Osteocyte (in vitro differentiated cells): ENCODE measurements around the gene PITPNC1. TPM values are rescaled to one million over a fixed set of nuclear protein-coding genes. Genes with fewer than 3 reads are reported as not detected.

Experiments used
- DNase-seq: peaks from one replicate; pipeline ENCODE4 v3.0.0; 2021; ENCODE audit warnings: mixed read lengths; ENCODE audit not compliant: unreplicated experiment; ENCODE audit errors: extremely low spot score
- H3K27ac Mint-ChIP-seq: one replicate; pipeline ENCODE4 v1.8.0; 2021; ENCODE audit warnings: mild to moderate bottlenecking, mixed read lengths; ENCODE audit not compliant: unreplicated experiment
- H3K27me3 Mint-ChIP-seq: one replicate; pipeline ENCODE4 v1.8.0; 2021; ENCODE audit warnings: mixed read lengths; ENCODE audit not compliant: unreplicated experiment
- H3K36me3 Mint-ChIP-seq: one replicate; pipeline ENCODE4 v1.8.0; 2021; ENCODE audit warnings: mixed read lengths; ENCODE audit not compliant: unreplicated experiment
- H3K4me1 Mint-ChIP-seq: one replicate; pipeline ENCODE4 v1.8.0; 2021; ENCODE audit warnings: mixed read lengths; ENCODE audit not compliant: unreplicated experiment
- H3K4me3 Mint-ChIP-seq: one replicate; pipeline ENCODE4 v1.8.0; 2021; ENCODE audit warnings: mild to moderate bottlenecking, moderate library complexity, mixed read lengths; ENCODE audit not compliant: unreplicated experiment
- H3K9me3 Mint-ChIP-seq: one replicate; pipeline ENCODE4 v1.8.0; 2021; ENCODE audit warnings: mixed read lengths; ENCODE audit not compliant: unreplicated experiment
- microRNA-seq: library from miRNA; unstranded; fragments of <30 nt; microRNA quantifications from one replicate; pipeline ENCODE4 v1.1.0, GENCODE V29; 2020; ENCODE audit not compliant: unreplicated experiment
- total RNA-seq: library from RNA; stranded (reverse); gene quantifications from 2 replicates; pipeline ENCODE4 v1.2.1, GENCODE V29; 2021
- TF ChIP-seq, protein P1 (sequence below): fragments of 200-600 bp; sonication (generic); IDR thresholded peaks from 2 replicates; pipeline ENCODE4 v1.5.0; 2021; ENCODE audit warnings: antibody characterized with exemption, mild to moderate bottlenecking, moderate library complexity

PITPNC1 gene
- total RNA-seq, 1 donor from 2014 or later = 18.0 TPM

DNA sequence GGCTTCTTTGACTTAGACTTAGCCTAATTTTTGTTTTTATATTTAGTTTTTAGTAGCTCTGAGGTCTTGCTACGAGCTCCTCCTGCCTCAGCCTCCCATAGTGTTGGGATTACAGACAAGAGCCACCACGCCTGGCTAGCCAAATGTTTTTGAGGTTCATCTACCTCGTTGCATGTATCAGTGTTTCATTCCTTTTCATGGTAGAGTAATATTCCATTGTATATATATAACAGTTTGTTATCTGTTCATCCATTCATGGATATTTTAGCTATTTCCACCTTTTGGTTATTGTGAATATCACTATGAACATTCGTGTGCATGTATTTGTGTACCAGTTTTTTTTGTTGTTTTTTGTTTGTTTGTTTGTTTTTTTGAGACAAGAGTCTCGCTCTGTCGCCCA lies 352.8 kb downstream of the PITPNC1 start:
- H3K9me3 Mint-ChIP-seq = peaks cover 6% of the 10 kb centered on the region
- TF ChIP-seq, protein P1, sequence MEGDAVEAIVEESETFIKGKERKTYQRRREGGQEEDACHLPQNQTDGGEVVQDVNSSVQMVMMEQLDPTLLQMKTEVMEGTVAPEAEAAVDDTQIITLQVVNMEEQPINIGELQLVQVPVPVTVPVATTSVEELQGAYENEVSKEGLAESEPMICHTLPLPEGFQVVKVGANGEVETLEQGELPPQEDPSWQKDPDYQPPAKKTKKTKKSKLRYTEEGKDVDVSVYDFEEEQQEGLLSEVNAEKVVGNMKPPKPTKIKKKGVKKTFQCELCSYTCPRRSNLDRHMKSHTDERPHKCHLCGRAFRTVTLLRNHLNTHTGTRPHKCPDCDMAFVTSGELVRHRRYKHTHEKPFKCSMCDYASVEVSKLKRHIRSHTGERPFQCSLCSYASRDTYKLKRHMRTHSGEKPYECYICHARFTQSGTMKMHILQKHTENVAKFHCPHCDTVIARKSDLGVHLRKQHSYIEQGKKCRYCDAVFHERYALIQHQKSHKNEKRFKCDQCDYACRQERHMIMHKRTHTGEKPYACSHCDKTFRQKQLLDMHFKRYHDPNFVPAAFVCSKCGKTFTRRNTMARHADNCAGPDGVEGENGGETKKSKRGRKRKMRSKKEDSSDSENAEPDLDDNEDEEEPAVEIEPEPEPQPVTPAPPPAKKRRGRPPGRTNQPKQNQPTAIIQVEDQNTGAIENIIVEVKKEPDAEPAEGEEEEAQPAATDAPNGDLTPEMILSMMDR = no peak
- H3K4me1 Mint-ChIP-seq = no peaks in the 10 kb centered on the region
- no peak for DNase-seq
- H3K36me3 Mint-ChIP-seq = peaks cover 66% of the 10 kb centered on the region
- H3K27me3 Mint-ChIP-seq = no peaks in the 10 kb centered on the region
- H3K4me3 Mint-ChIP-seq = no peak overlapping the region
- H3K27ac Mint-ChIP-seq = no peak overlapping the region

DNA sequence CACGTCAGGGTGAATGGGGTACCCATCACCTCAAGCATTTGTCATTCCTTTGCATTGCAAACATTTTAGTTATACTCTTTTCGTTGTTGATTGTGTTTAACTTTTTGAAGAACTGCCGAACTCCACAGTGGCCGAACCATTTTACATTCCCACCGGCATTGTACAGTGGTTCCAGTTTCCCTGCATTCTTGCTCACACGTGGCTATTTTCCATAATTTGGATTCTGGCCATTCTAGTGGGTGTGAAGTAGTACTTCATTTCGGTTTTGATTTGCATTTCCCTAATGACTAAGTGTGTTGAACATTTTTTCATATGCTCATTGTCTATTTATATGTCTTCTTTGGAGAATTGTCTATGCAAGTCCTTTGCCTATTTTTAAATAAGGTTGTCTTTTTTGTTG lies 353.6 kb downstream of the PITPNC1 start:
- Mint-ChIP-seq H3K36me3 (peaks cover 64% of the 10 kb centered on the region), H3K9me3 (peaks cover 6% of the 10 kb centered on the region), H3K27ac (no peak overlapping the region), H3K4me3 (no peak overlapping the region), H3K27me3 (no peaks in the 10 kb centered on the region), H3K4me1 (no peaks in the 10 kb centered on the region)
- DNase-seq = no peak
- TF ChIP-seq, protein P1 = no peak

DNA sequence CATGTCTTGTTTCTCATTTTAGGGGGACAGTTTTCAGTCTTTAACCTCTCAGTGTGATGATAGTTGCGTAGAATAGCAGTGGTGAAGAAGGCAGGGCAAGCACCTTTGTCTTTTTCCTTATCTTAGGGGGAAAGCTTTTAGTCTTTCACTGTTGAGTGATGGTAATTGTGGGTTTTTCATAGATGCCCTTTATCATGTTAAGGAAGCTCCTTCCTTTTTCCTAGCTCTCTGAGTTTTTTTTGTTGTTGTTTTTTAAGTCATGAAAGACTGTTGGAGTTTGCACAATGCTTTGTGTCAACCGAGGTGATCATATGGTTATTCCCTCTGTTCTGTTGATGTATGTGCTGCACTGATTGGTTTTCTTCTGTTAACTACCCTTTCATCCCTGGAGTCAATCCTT lies 356.4 kb downstream of the PITPNC1 start:
- Mint-ChIP-seq H3K9me3 (peaks cover 6% of the 10 kb centered on the region), H3K27ac (no peak overlapping the region), H3K36me3 (peaks cover 78% of the 10 kb centered on the region), H3K4me1 (no peaks in the 10 kb centered on the region), H3K4me3 (no peak overlapping the region), H3K27me3 (no peaks in the 10 kb centered on the region)
- no peak for DNase-seq
- TF ChIP-seq, protein P1 = no peak

DNA sequence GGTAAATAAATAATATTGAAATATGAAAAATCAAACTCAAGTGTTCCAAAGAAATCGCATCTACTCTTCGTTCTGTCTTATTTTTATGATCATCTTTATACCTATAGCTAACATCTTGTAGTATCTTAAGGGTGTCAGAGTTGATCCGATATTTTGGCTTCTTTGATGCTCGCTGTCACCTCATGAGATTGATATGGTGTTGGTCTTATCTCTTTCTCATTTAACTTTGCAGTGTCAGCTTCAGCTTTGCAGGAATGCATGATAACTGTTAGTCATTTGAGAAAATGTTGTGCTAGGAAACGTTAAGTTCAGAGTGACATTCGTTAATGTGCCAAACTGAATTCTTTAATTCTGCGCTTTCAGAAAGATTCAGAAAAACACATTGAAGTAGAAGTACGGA lies 360.1 kb downstream of the PITPNC1 start:
- TF ChIP-seq, protein P1 = no peak
- Mint-ChIP-seq H3K9me3 (no peaks in the 10 kb centered on the region), H3K4me1 (no peaks in the 10 kb centered on the region), H3K27ac (no peak overlapping the region), H3K36me3 (peaks cover 67% of the 10 kb centered on the region), H3K4me3 (no peak overlapping the region), H3K27me3 (no peaks in the 10 kb centered on the region)
- DNase-seq = no peak

DNA sequence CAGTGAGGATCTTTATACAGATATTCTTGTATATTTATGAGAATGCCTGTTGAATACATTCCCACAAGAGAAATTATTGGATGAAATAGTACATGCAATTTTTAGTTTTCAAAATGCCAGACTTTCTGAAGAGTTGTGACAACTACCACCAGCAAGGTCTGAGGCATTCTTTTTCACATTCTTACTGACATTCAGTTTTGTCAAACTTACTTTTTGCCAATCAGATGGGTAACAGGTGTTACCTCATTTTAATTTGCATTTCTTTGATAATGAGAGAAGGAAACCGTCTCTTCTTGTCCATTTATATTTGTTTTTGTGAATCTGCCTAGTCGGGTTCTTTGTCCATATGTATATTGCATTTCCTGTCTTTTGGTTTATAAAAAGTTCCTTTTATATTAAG lies 364.9 kb downstream of the PITPNC1 start:
- no peak for DNase-seq
- no peaks in the 10 kb centered on the region for H3K9me3 Mint-ChIP-seq
- no peak overlapping the region for H3K4me3 Mint-ChIP-seq
- peaks cover 46% of the 10 kb centered on the region for H3K36me3 Mint-ChIP-seq
- TF ChIP-seq, protein P1 = no peak
- no peaks in the 10 kb centered on the region for H3K4me1 Mint-ChIP-seq
- no peaks in the 10 kb centered on the region for H3K27me3 Mint-ChIP-seq
- H3K27ac Mint-ChIP-seq = no peak overlapping the region

Small RNA genes lying within 50 kb of the gene (microRNA-seq; reads per million reads assigned to microRNA genes)
- gene MIR548AA2 (not detected), gene MIR548D2 (not detected)

Other genes with a start within 250 kb of the PITPNC1 start
- gene HELZ, start 132.1 kb upstream of the PITPNC1 start, total RNA-seq = 63.5 and 70.5 TPM in 2 replicates
- gene PSMD12, start 10.7 kb upstream of the PITPNC1 start, total RNA-seq = 36.4 and 39.1 TPM in 2 replicates